NT2/D1 (cell line): ENCODE results near the gene SNRNP70.
"Not testable (repeated sequence)": the region's sequence is repeated elsewhere in the genome, so short reads cannot be mapped to it uniquely, and the experiment has no call there.

ENCODE experiments used
- YY1 ChIP-seq: IDR thresholded peaks from 2 replicates; pipeline ENCODE4 v1.6.1; 2011; ENCODE audit not compliant: insufficient read length, insufficient read depth
- ZNF274 ChIP-seq: IDR thresholded peaks from 2 replicates; pipeline ENCODE4 v1.6.1; 2011; ENCODE audit warnings: mild to moderate bottlenecking, low read depth, low read length

- TF ChIP-seq YY1, ZNF274: not testable (repeated sequence)
Measured at GRCh38 chr19:49049011-49049410, 36.2 kb upstream of the SNRNP70 start, which contains the start of gene CGB8.
